GM18951 (cell line): ENCODE measurements around the gene ENG.
"Not testable (repeated sequence)": the region's sequence is repeated elsewhere in the genome, so short reads cannot be mapped to it uniquely, and the experiment has no call there.

Experiments used
- POLR2A ChIP-seq: IDR thresholded peaks from 4 replicates; pipeline ENCODE4 v1.6.1; 2011; ENCODE audit warnings: mild to moderate bottlenecking; ENCODE audit not compliant: insufficient read length, insufficient read depth; ENCODE audit errors: extremely low read depth
- in situ Hi-C: fragments of 300-500 bp; cut with MboI; formaldehyde crosslinking; loops from one replicate; pipeline ENCODE4 v1.12.0; 2022; ENCODE audit warnings: low sequenced_read_pairs, mixed read lengths, inconsistent platforms; ENCODE audit not compliant: unreplicated experiment

ENG gene

GRCh38 chr9:127875306-127875966 lies 21.0 kb upstream of the ENG start:
- in situ Hi-C loops: no loop called here
- no peak for TF ChIP-seq POLR2A

GRCh38 chr9:127874301-127875221 lies 20.1 kb upstream of the ENG start:
- no peak for TF ChIP-seq POLR2A
- in situ Hi-C loops: no loop called here

- in situ Hi-C loops: no loop called here
- no peak for TF ChIP-seq POLR2A
Measured at GRCh38 chr9:127873886-127874285, 19.4 kb upstream of the ENG start.

GRCh38 chr9:127873223-127873691 lies 18.8 kb upstream of the ENG start:
- in situ Hi-C loops: no loop called here
- no peak for TF ChIP-seq POLR2A

GRCh38 chr9:127872369-127873222 lies 18.1 kb upstream of the ENG start:
- in situ Hi-C loops: no loop called here
- TF ChIP-seq POLR2A: no peak

- in situ Hi-C loops: no loop called here
- no peak for TF ChIP-seq POLR2A
Measured at GRCh38 chr9:127871531-127871930, 17.1 kb upstream of the ENG start.

GRCh38 chr9:127870887-127871286 lies 16.4 kb upstream of the ENG start:
- in situ Hi-C loops: no loop called here
- TF ChIP-seq POLR2A: no peak

- in situ Hi-C loops: not testable (repeated sequence)
Measured at GRCh38 chr9:127870153-127870491, 15.7 kb upstream of the ENG start.

GRCh38 chr9:127869310-127870152 lies 15.1 kb upstream of the ENG start:
- TF ChIP-seq POLR2A: no peak
- in situ Hi-C loops: no loop called here

GRCh38 chr9:127868278-127868902 lies 13.9 kb upstream of the ENG start:
- in situ Hi-C loops: no loop called here
- TF ChIP-seq POLR2A: no peak

GRCh38 chr9:127867356-127868277 lies 13.2 kb upstream of the ENG start:
- no peak for TF ChIP-seq POLR2A
- in situ Hi-C loops: no loop called here
